HepG2 (cell line): ENCODE measurements around the gene DCLRE1B. TPM values are rescaled to one million over a fixed set of nuclear protein-coding genes. Genes with fewer than 3 reads are reported as not detected.

ENCODE experiments used
- ARID5B ChIP-seq: IDR thresholded peaks from 2 replicates; pipeline ENCODE4 v1.4.0; 2020; ENCODE audit warnings: mild to moderate bottlenecking, missing genetic modification reagents
- CBFB ChIP-seq: sonication (generic); formaldehyde crosslinking; IDR thresholded peaks from 2 replicates; pipeline ENCODE4 v1.4.0; 2020; ENCODE audit warnings: missing genetic modification reagents
- GTF2F1 ChIP-seq: fragments of 150-350 bp; IDR thresholded peaks from 2 replicates; pipeline ENCODE4 v1.6.1; 2014; ENCODE audit warnings: low read length
- HHEX ChIP-seq: IDR thresholded peaks from 2 replicates; pipeline ENCODE4 v1.6.1; 2016; ENCODE audit warnings: control low read depth
- JUNB ChIP-seq: sonication (generic); formaldehyde crosslinking; IDR thresholded peaks from 2 replicates; pipeline ENCODE4 v1.8.0; 2022; ENCODE audit warnings: missing genetic modification reagents, mild to moderate bottlenecking, borderline replicate concordance
- LRRFIP1 ChIP-seq: sonication (generic); formaldehyde crosslinking; conservative IDR thresholded peaks from 2 replicates; pipeline ENCODE4 v1.4.0; 2020; ENCODE audit warnings: missing genetic modification reagents
- NFIB ChIP-seq: sonication (generic); formaldehyde crosslinking; IDR thresholded peaks from 2 replicates; pipeline ENCODE4 v1.9.0; 2021; ENCODE audit warnings: missing genetic modification reagents, mild to moderate bottlenecking, borderline replicate concordance
- NR2F6 ChIP-seq, 2 experiments: IDR thresholded peaks; 2 replicates each; pipeline ENCODE4 v1.6.1; 2016; ENCODE audit warnings: antibody characterized with exemption in 1 of 2, mild to moderate bottlenecking in 1 of 2
- PRMT3 ChIP-seq: sonication (generic); formaldehyde crosslinking; IDR thresholded peaks from 2 replicates; pipeline ENCODE4 v1.8.1; 2022; ENCODE audit warnings: low read depth, mild to moderate bottlenecking, moderate library complexity, missing genetic modification reagents, borderline replicate concordance
- SOX6 ChIP-seq, 2 experiments: fragments of 450-650 bp in 1 of 2; sonication (generic) in 1 of 2; formaldehyde crosslinking in 1 of 2; IDR thresholded peaks; 2 replicates each; pipeline versions ENCODE4 v1.4.0 to v1.6.1; 2017 to 2020; ENCODE audit warnings: antibody characterized with exemption in 1 of 2, mild to moderate bottlenecking in 1 of 2, missing genetic modification reagents in 1 of 2
- SRSF1 ChIP-seq: fragments of 200-400 bp; formaldehyde crosslinking; optimal IDR thresholded peaks from 2 replicates; pipeline ENCODE3; 2017; ENCODE audit warnings: mild to moderate bottlenecking, low read depth, low read length, moderate library complexity
- ZGPAT ChIP-seq: IDR thresholded peaks from 2 replicates; pipeline ENCODE4 v1.6.1; 2016; ENCODE audit warnings: mild to moderate bottlenecking
- ZHX1 ChIP-seq: sonication (generic); formaldehyde crosslinking; IDR thresholded peaks from 2 replicates; pipeline ENCODE4 v1.8.1; 2022; ENCODE audit warnings: low read depth, mild to moderate bottlenecking, missing genetic modification reagents
- ZKSCAN8 ChIP-seq: IDR thresholded peaks from 2 replicates; pipeline ENCODE4 v1.6.1; 2016; ENCODE audit warnings: borderline replicate concordance, missing genetic modification reagents, missing compliant biosample characterization
- ZNF335 ChIP-seq: sonication (generic); formaldehyde crosslinking; IDR thresholded peaks from 2 replicates; pipeline ENCODE4 v1.4.0; 2020; ENCODE audit warnings: missing genetic modification reagents
- ZNF530 ChIP-seq: sonication (generic); formaldehyde crosslinking; IDR thresholded peaks from 2 replicates; pipeline ENCODE4 v1.5.0; 2020; ENCODE audit warnings: low read depth, mild to moderate bottlenecking, missing genetic modification reagents
- ZNF605 ChIP-seq: sonication (generic); formaldehyde crosslinking; IDR thresholded peaks from 2 replicates; pipeline ENCODE4 v1.8.0; 2022; ENCODE audit warnings: mild to moderate bottlenecking, missing genetic modification reagents
- ZNF841 ChIP-seq: sonication (generic); formaldehyde crosslinking; IDR thresholded peaks from 2 replicates; pipeline ENCODE4 v1.8.1; 2023; ENCODE audit warnings: missing genetic modification reagents, borderline replicate concordance
- polyA plus RNA-seq, 8 experiments: library from polyadenylated mRNA; depleted of rRNA in 3 of 8; stranded (reverse) in 7 of 8; unstranded in 1 of 8; fragments of >200 nt; fragmentation: Illumina TruSeq in 4 of 8; extraction: Trizol in 4 of 8; gene quantifications; 2 replicates each; pipeline versions ENCODE4 v1.2.1 to v1.2.3, GENCODE V29; 2011 to 2016; ENCODE audit warnings: low read depth in 4 of 8, missing spikeins in 1 of 8, mixed read lengths in 1 of 8; ENCODE audit not compliant: insufficient read depth in 1 of 8
- total RNA-seq, 5 experiments: library from RNA; depleted of rRNA; stranded (reverse); fragments of >200 nt; fragmentation: Illumina TruSeq; extraction: Trizol; gene quantifications; 2 replicates each; pipeline ENCODE4 v1.2.3, GENCODE V29; 2016; ENCODE audit warnings: low read depth in 1 of 5

DCLRE1B gene
- total and polyA plus RNA-seq, 2 of the 13 experiments (the other 11 are each of a cell fraction or from before 2014, with no cell fraction given) = 2.7 to 8.0 TPM

- TF ChIP-seq LRRFIP1 (no peak), SOX6 (IDR thresholded peaks at IDR 0.05) (no peak), SOX6 (CRISPR knock-in tag; IDR thresholded peaks at IDR 0.05) (peak; percentile 79), ZNF335 (CRISPR knock-in tag) (peak; percentile 80), PRMT3 (no peak), SRSF1 (peak; percentile 68), ARID5B (CRISPR knock-in tag) (peak; percentile 72), GTF2F1 (no peak), JUNB (no peak), ZNF841 (no peak), NFIB (CRISPR knock-in tag) (no peak), CBFB (CRISPR knock-in tag) (peak; percentile 91), NR2F6 (IDR thresholded peaks at IDR 0.05) (no peak), NR2F6 (CRISPR knock-in tag; IDR thresholded peaks at IDR 0.05) (peak; percentile 54; the same call in 1 of the 2 replicates), ZKSCAN8 (CRISPR knock-in tag) (peak; percentile 60; the same call in 1 of the 2 replicates), ZNF530 (CRISPR knock-in tag) (no peak), HHEX (CRISPR knock-in tag) (no peak), ZNF605 (CRISPR knock-in tag) (peak; percentile 64; the same call in 1 of the 2 replicates), ZHX1 (peak; percentile 86), ZGPAT (CRISPR knock-in tag) (peak; percentile 97)
Measured at GRCh38 chr1:113904674-113905434, at the start of gene DCLRE1B, which contains the start of gene AP4B1 (continued).
